ES-I3 (cell line): ENCODE data around the gene EIF1.

Experiments used
- H3K36me3 ChIP-seq: 2 replicates; pipeline ENCODE4 v1.6.1; 2013; ENCODE audit warnings: mild to moderate bottlenecking, low read length, control low read depth, moderate library complexity; ENCODE audit not compliant: insufficient read depth
- H3K4me1 ChIP-seq: 2 replicates; pipeline ENCODE4 v1.6.1; 2013; ENCODE audit warnings: mild to moderate bottlenecking, control low read depth, low read length; ENCODE audit not compliant: insufficient read depth
- H3K9ac ChIP-seq: 2 replicates; pipeline ENCODE4 v1.6.1; 2013; ENCODE audit warnings: low read depth, mild to moderate bottlenecking, low read length, moderate library complexity
- H3K9me3 ChIP-seq: 2 replicates; pipeline ENCODE4 v1.6.1; 2013; ENCODE audit warnings: mild to moderate bottlenecking, low read length, moderate library complexity; ENCODE audit not compliant: control insufficient read depth, insufficient read depth

EIF1 gene

DNA sequence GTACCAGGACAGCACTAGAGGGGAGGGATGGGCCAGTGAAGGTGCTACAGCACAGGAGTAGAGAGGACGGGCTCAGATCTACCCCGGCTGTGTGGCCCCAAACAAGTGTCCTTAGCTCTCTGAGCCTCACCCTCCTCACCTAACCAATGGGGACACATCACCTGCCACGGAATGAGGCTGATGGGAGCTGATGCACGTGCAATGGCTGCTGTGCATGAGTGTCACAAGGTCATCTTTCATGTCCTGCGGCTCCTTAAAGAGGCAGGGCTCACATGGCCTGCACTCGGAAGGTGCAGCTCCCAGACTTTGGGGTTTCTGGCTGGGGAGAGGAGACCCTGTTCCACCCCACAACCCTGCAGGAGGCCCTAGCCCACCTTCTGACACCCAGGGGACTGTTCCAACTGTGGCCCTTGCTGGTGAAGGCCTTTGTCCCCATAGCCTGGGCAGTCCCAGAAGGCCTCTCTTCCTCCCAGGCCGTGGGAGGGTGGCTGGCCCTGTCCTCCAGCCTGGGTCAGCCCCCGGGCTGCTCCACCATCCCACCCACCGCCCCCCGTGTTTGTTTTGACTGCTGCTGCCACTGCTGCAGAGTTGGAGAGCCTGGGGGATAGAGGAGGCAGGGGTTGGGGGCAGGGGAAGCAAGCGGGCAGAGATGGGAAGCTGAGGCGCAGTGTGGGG is 35.3 kb downstream of the EIF1 start:
- no peaks in the 10 kb centered on the region for H3K4me1 ChIP-seq
- no peaks in the 10 kb centered on the region for H3K36me3 ChIP-seq
- H3K9me3 ChIP-seq, result no peaks in the 10 kb centered on the region
- no peak overlapping the region for H3K9ac ChIP-seq

DNA sequence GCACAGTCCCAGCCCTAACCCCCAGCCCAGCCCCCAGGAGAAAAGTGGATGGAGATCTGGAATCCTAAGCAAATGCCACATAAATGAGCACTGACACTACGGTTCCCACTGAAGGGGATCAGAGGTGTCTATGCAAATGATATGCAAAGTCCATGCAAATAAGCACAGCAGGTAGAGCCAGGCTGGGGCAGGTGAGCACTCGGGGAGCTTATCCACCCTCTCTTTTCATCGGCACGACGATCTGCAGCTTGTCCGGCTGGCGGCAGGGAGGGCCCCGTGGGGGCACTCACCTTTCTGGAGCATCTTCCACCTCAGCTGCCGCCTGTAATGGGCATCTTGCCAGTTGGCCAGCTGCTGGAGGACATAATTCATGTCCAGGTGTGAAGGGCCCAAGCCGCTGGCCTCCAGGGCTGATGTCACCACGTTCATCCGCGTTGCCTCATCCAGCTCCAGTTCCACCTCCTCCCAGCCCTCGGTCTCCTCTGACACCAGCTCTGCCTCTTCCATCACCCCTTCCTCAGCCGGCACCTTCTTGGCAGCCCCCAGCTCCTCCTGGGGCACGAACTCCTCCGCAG is 35.9 kb downstream of the EIF1 start:
- no peaks in the 10 kb centered on the region for H3K36me3 ChIP-seq
- H3K4me1 ChIP-seq, result no peaks in the 10 kb centered on the region
- no peak overlapping the region for H3K9ac ChIP-seq
- H3K9me3 ChIP-seq, result no peaks in the 10 kb centered on the region

DNA sequence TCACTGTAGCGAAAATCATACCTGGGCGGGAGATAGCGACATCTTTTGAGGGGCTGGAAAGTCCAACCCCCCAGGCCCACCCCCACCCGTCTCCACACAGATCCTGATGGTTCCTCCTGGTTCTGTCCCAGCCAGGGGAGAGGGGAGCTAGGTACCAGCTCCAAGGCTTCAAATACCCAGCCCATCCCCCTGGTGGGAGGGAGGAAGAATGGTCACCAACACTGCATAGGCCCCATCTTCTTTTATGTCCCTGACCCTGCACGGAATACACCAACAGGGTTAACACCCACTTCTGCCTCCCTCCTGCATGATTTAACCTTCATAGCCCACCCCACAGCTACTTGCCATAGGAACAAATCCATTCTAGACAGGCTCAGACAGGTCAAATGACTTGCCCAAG is 36.4 kb downstream of the EIF1 start:
- no peak overlapping the region for H3K9ac ChIP-seq
- no peaks in the 10 kb centered on the region for H3K4me1 ChIP-seq
- no peaks in the 10 kb centered on the region for H3K36me3 ChIP-seq
- no peaks in the 10 kb centered on the region for H3K9me3 ChIP-seq

DNA sequence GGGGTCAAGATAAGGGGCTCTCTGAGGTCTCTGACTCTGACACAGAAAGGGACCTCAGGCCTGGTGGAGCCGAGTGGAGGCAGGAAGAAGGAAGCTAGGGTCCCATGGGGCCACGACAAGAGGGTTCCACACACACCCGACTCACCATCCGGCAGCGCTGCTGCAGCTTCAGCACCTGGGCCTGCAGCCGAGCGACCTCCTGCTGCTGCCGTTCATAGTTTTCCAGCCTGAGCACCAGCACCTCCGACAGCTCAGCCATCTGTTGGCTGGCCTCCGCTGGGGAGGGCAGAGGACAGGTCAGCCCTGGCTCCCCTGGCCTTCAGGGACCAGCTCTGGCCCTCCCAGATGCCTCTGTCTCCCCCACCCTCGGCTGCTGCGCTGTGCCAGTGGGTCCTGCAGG is 39.4 kb downstream of the EIF1 start:
- Histone ChIP-seq H3K9me3 (no peaks in the 10 kb centered on the region), H3K9ac (no peak overlapping the region), H3K36me3 (no peaks in the 10 kb centered on the region), H3K4me1 (no peaks in the 10 kb centered on the region)

DNA sequence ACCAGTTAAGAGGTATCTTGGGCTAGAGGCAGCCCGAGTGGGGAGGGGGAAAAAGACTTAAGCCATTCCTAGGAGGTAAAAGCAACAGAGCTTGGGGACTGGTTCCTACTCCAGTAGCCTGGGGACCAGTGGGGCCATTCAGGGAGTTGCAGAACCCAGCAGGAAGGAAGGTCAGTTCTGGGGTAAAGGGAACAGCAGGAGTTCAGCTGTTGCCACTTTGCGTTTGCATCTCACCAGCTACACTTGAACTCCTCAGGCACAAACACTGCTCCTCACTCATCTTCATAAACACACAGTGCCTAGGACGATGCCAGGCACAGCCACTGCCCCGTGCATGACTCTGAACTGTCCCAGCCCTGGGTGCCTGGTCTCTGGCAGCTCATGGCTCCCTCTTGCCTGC is 41.8 kb downstream of the EIF1 start:
- Histone ChIP-seq H3K36me3 (no peaks in the 10 kb centered on the region), H3K9ac (no peak overlapping the region), H3K9me3 (no peaks in the 10 kb centered on the region), H3K4me1 (no peaks in the 10 kb centered on the region; the same call in 1 of the 2 replicates)

DNA sequence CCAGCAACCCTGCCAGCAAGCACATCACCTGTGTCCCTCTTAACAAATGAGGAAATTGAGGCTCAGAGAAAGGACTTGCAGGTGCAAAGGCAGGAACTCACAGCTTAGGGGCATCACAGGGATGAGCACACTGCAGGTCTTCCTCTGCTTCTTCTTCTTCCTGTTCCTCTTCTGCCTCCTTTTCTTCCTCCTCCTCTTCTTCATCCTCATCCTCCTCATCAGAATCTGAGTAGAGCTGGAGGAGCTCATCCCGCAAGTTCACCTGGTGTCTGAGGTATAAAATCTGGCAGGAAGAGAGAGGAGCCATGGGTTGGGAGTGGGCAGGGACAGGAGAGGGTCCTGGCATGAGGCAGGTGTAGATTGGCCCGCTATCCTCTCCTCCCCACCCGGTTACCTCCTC is 43.2 kb downstream of the EIF1 start:
- Histone ChIP-seq H3K9ac (no peak overlapping the region), H3K36me3 (no peaks in the 10 kb centered on the region), H3K9me3 (no peaks in the 10 kb centered on the region), H3K4me1 (no peaks in the 10 kb centered on the region; the same call in 1 of the 2 replicates)

DNA sequence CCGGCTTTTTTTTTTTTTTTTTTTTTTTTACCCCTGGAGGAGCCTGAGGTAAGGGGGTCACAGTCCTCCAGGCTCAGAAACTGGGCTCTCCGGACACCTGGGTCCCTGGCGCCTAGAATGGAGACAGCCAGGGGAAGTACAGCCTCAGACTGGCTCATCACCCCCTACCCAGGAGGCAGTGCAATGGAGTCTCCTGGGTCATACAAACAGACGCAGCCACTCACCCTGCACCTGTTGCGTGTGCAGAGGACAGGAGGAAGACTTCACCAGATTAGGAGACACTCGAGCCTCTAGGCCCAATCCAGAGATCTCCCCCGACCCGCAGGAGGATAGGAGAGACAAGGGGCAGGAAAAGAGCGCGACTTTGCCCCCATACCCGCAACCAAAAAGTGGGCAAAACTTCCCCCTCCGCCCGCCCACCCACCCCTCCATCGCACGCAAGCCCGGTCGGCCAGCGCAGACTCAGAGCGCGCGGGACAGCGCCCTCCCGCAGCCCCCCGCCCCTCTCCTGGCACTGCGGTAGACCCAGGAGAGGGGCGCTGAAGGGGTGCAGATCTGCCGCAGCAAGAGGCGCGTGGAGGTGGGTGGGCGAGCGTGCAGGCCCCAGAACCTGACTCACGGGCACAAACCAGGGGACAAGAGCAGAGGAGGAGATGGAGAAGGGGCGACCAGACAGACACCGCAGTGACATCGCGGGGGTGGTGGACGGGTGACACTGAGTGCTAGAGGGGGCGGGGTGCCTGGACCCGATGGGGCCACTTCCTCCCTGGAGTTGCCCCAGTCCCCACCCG is 44.9 kb downstream of the EIF1 start:
- peaks cover 5% of the 10 kb centered on the region for H3K4me1 ChIP-seq
- H3K36me3 ChIP-seq, result no peaks in the 10 kb centered on the region
- no peaks in the 10 kb centered on the region for H3K9me3 ChIP-seq
- H3K9ac ChIP-seq, result peak overlapping the region; percentile 69; the same call in 1 of the 2 replicates

DNA sequence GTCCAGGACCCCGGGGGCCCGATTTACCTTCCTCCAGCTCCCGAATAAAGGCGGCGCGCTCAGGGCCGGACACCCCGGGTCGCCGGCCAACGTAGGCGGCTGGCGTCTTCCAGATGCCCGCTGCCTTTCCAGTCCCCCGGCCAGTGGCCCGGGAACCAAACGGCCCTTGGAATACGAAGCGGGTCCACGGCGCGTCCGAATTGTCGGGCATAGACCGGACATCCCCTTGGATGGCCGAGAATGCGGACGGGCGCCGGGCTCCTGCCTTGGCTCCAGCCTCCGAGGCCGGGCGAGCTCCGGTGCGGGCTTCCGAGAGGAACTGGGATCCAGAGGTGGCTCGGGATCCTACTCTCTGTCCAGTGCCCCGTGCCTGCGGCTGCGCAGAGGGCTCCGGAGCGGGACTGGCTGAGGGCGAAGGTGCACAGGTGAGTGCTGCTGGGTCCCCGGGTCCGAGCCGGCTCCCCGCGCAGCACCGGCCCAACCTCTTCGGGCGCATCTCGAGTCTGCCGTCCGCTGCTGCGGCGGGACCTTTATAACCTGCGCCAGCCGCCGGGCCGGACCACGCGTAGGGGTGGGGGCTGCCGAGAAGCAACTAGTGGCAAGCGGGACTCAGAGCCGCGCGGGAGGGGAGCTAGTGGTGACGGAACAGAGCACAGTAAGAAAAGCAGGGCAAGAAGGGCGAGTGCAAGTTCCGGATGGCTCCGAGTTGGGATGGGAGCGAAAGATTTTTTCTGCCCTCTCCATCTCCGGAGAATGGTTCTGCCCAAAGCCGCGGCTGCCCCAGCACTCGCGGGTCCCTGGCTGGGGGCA is 45.7 kb downstream of the EIF1 start, which contains the start of gene HAP1:
Gene HAP1 (minus strand): TSS at position 505 of the 810 bp plus-strand sequence. CDS start 9 bp downstream, at position 496.
- peaks cover 6% of the 10 kb centered on the region for H3K4me1 ChIP-seq
- H3K36me3 ChIP-seq, result no peaks in the 10 kb centered on the region
- H3K9me3 ChIP-seq, result no peaks in the 10 kb centered on the region
- peak within 1 kb of the TSS; percentile 69 for H3K9ac ChIP-seq

DNA sequence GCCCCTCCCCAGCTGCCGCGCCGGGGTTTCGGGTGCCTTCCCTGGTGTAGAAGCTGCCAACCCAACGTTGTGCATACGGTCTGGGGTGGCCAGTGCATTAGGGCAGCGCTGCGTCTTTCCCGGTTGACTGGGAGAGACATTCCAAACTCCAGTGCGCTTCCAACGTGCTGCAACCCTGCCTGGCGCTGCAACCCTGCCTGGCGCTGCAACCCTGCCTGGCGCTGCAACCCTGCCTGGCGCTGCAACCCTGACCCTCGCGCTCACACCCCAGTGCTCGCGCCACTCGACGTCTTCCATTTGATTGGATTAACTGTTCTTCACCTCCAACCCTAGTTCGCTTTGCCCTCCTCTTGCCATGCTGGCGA is 46.2 kb downstream of the EIF1 start:
- H3K9ac ChIP-seq, result peak overlapping the region; percentile 69
- H3K36me3 ChIP-seq, result no peaks in the 10 kb centered on the region
- peaks cover 6% of the 10 kb centered on the region for H3K4me1 ChIP-seq
- H3K9me3 ChIP-seq, result no peaks in the 10 kb centered on the region

DNA sequence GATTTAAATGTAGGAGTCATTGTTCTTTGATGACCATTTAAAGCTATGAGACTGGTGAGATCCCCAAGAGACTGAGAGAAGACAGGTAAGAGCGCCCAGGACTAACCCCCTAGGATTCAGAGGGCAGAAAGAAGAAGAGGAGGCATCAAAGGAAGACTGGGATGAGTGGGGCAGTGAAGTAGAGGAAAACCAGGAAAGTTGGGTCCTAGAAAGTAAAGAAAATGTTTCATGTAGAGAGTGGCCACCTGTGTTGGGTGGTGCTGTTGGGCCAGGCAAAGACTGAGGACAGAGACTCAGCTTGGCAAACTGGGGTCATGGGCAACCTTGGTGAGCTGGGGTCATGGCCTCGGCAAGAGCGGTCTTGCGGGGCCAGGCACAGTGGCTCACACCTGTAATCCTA is 47.1 kb downstream of the EIF1 start:
- H3K36me3 ChIP-seq, result no peaks in the 10 kb centered on the region
- peaks cover 6% of the 10 kb centered on the region for H3K4me1 ChIP-seq
- no peak overlapping the region for H3K9ac ChIP-seq
- H3K9me3 ChIP-seq, result no peaks in the 10 kb centered on the region

DNA sequence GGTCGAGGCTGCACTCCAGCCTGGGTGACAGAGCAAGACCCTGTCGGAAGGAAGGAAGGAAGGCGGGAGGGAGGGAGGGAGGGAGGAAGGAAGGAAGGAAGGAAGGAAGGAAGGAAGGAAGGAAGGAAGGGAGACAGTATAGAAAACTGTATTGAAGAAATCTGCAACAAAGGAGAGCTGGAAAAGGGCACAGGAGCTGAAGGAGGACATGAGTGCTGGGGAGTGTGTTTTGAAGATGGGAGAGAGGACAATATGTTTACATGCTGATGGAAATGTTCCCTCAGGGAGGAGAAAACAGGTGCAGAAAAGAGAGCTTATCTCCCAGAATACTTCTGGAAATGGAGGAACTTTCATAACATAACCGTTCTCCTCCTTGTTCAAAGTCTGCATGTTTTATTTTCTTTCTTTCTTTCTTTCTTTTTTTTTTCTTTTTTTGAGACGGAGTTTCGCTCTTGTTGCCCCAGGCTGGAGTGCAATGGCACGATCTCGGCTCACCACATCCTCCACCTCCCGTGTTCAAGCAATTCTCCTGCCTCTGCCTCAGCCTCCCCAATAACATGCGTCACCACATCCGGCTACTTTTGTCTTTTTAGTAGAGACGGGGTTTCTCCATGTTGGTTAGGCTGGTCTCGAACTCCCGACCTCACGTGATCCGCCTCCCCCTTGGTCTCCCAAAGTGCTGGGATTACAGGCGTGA is 48.4 kb downstream of the EIF1 start:
- Histone ChIP-seq H3K36me3 (no peaks in the 10 kb centered on the region), H3K4me1 (peaks cover 6% of the 10 kb centered on the region), H3K9me3 (no peaks in the 10 kb centered on the region), H3K9ac (no peak overlapping the region)

DNA sequence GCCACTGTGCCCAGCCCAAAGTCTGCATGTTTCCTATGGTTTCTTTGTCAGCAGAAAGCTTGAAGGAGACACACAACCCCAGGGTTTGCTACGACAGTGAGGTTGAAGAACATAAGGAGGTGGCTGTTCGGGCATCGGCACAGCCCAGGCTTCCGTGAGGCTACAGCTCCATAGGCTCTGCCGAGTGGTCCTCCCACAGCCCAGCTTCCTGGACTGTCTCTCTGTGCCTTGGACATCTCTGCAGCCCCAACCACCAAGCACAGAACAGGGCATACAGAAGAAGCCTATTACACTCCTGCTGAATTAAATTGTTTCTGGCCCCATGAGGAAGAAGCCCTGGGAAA is 49.0 kb downstream of the EIF1 start:
- H3K4me1 ChIP-seq, result peaks cover 6% of the 10 kb centered on the region
- H3K9me3 ChIP-seq, result no peaks in the 10 kb centered on the region
- H3K36me3 ChIP-seq, result no peaks in the 10 kb centered on the region
- H3K9ac ChIP-seq, result no peak overlapping the region

DNA sequence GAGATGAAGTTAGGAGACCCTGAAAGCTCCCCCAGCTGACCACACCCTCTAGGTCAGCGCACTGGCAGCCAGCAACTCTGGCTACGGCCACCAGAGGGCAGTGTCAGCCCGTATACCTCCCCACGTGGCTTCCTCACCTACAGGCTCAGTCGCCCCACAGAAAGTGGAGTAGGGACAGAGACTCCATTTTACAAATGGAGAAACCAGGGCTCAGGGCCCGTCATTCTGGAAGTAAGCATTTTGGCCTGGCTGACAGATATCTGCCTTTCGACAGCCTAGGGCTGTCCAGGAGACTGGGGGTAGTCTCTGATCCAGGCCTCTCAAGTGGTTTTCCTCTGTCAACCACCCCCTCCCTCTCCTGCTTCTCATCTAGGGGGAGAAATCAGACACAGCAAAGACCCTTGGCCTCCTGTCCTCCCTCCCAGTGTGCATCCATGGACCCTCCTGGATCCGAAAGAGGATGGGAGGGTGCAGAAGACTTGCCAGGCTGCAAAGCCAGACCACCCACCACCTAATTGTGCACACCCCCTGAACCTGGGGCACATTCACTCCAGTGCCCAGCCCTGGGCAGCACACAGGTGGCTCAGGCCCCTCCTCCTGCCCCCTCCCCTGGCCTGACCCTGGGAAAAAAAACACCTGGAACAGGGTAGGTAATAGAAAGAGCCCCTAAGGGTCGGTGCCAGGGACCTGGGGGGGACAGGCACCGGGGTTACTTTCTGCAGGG is 49.6 kb downstream of the EIF1 start:
- H3K9ac ChIP-seq, result peak overlapping the region; percentile 17; the same call in 1 of the 2 replicates
- H3K4me1 ChIP-seq, result peaks cover 6% of the 10 kb centered on the region

More for the DNA sequence above, 49.6 kb downstream of the EIF1 start:
- no peaks in the 10 kb centered on the region for H3K36me3 ChIP-seq
- H3K9me3 ChIP-seq, result no peaks in the 10 kb centered on the region
